ENCODE results near the gene ARHGEF33. TPM values are rescaled to one million over a fixed set of nuclear protein-coding genes. Genes with fewer than 3 reads are reported as not detected.

The ARHGEF33 gene
- total RNA-seq, 1 donor, result 0.72 TPM

GRCh38 chr2:38945911-38946310, 56.2 kb downstream of the ARHGEF33 start:
- H3K4me2 ChIP-seq (ENCODE audit: insufficient read depth, low read length), result no peak overlapping the region
- H4K20me1 ChIP-seq (ENCODE audit: insufficient read depth, low read length), result no peaks in the 10 kb centered on the region
- H3K36me3 ChIP-seq (ENCODE audit: insufficient read depth, low read length), result no peaks in the 10 kb centered on the region
- no peak overlapping the region for H2AFZ ChIP-seq (ENCODE audit: low read length)
- H3K4me1 ChIP-seq (ENCODE audit: insufficient read depth, low read length), result no peaks in the 10 kb centered on the region
- no peaks in the 10 kb centered on the region for H3K9me3 ChIP-seq (ENCODE audit: low read depth, low read length)
- no peak overlapping the region for H3K4me3 ChIP-seq (ENCODE audit: insufficient read depth, low read length)
- DNase-seq (ENCODE audit: insufficient read length, low spot score, missing footprints), result no peak
- H3K27ac ChIP-seq (ENCODE audit: low read depth, low read length), result no peak overlapping the region
- no peaks in the 10 kb centered on the region for H3K79me2 ChIP-seq (ENCODE audit: insufficient read depth, low read length)
- TF ChIP-seq, protein P1, sequence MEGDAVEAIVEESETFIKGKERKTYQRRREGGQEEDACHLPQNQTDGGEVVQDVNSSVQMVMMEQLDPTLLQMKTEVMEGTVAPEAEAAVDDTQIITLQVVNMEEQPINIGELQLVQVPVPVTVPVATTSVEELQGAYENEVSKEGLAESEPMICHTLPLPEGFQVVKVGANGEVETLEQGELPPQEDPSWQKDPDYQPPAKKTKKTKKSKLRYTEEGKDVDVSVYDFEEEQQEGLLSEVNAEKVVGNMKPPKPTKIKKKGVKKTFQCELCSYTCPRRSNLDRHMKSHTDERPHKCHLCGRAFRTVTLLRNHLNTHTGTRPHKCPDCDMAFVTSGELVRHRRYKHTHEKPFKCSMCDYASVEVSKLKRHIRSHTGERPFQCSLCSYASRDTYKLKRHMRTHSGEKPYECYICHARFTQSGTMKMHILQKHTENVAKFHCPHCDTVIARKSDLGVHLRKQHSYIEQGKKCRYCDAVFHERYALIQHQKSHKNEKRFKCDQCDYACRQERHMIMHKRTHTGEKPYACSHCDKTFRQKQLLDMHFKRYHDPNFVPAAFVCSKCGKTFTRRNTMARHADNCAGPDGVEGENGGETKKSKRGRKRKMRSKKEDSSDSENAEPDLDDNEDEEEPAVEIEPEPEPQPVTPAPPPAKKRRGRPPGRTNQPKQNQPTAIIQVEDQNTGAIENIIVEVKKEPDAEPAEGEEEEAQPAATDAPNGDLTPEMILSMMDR (IDR thresholded peaks at IDR 0.05; ENCODE audit: extremely low read depth, low read depth, low read length), result no peak
- H3K27me3 ChIP-seq (ENCODE audit: insufficient read depth, low read length), result no peaks in the 10 kb centered on the region

GRCh38 chr2:38947241-38948239, 57.9 kb downstream of the ARHGEF33 start:
- no peak overlapping the region for H3K4me2 ChIP-seq (ENCODE audit: insufficient read depth, low read length)
- no peaks in the 10 kb centered on the region for H3K4me1 ChIP-seq (ENCODE audit: insufficient read depth, low read length)
- no peak for DNase-seq (ENCODE audit: insufficient read length, low spot score, missing footprints)
- peaks cover 4% of the 10 kb centered on the region for H3K27me3 ChIP-seq (ENCODE audit: insufficient read depth, low read length)
- H4K20me1 ChIP-seq (ENCODE audit: insufficient read depth, low read length), result no peaks in the 10 kb centered on the region
- no peaks in the 10 kb centered on the region for H3K79me2 ChIP-seq (ENCODE audit: insufficient read depth, low read length)
- no peak overlapping the region for H3K4me3 ChIP-seq (ENCODE audit: insufficient read depth, low read length)
- H3K36me3 ChIP-seq (ENCODE audit: insufficient read depth, low read length), result no peaks in the 10 kb centered on the region
- TF ChIP-seq, protein P1 (IDR thresholded peaks at IDR 0.05; ENCODE audit: extremely low read depth, low read depth, low read length), result peak; percentile 69
- no peak overlapping the region for H3K27ac ChIP-seq (ENCODE audit: low read depth, low read length)
- H3K9me3 ChIP-seq (ENCODE audit: low read depth, low read length), result no peaks in the 10 kb centered on the region
- H2AFZ ChIP-seq (ENCODE audit: low read length), result no peak overlapping the region

GRCh38 chr2:38948387-38948882, 58.8 kb downstream of the ARHGEF33 start:
- Histone ChIP-seq H3K4me3 (ENCODE audit: insufficient read depth, low read length) (no peak overlapping the region), H3K79me2 (ENCODE audit: insufficient read depth, low read length) (no peaks in the 10 kb centered on the region), H3K4me2 (ENCODE audit: insufficient read depth, low read length) (no peak overlapping the region), H3K9me3 (ENCODE audit: low read depth, low read length) (no peaks in the 10 kb centered on the region), H4K20me1 (ENCODE audit: insufficient read depth, low read length) (no peaks in the 10 kb centered on the region), H3K4me1 (ENCODE audit: insufficient read depth, low read length) (no peaks in the 10 kb centered on the region), H3K27ac (ENCODE audit: low read depth, low read length) (no peak overlapping the region), H3K27me3 (ENCODE audit: insufficient read depth, low read length) (peaks cover 4% of the 10 kb centered on the region), H3K36me3 (ENCODE audit: insufficient read depth, low read length) (no peaks in the 10 kb centered on the region), H2AFZ (ENCODE audit: low read length) (no peak overlapping the region)
- no peak for DNase-seq (ENCODE audit: insufficient read length, low spot score, missing footprints)
- TF ChIP-seq, protein P1 (IDR thresholded peaks at IDR 0.05; ENCODE audit: extremely low read depth, low read depth, low read length), result no peak

- H3K79me2 ChIP-seq (ENCODE audit: insufficient read depth, low read length), result no peaks in the 10 kb centered on the region
- no peaks in the 10 kb centered on the region for H4K20me1 ChIP-seq (ENCODE audit: insufficient read depth, low read length)
- peaks cover 4% of the 10 kb centered on the region for H3K27me3 ChIP-seq (ENCODE audit: insufficient read depth, low read length)
- H2AFZ ChIP-seq (ENCODE audit: low read length), result no peak overlapping the region
- TF ChIP-seq, protein P1 (IDR thresholded peaks at IDR 0.05; ENCODE audit: extremely low read depth, low read depth, low read length), result no peak
- no peak overlapping the region for H3K4me3 ChIP-seq (ENCODE audit: insufficient read depth, low read length)
- DNase-seq (ENCODE audit: insufficient read length, low spot score, missing footprints), result no peak
- H3K4me1 ChIP-seq (ENCODE audit: insufficient read depth, low read length), result no peaks in the 10 kb centered on the region
- H3K9me3 ChIP-seq (ENCODE audit: low read depth, low read length), result no peaks in the 10 kb centered on the region
- H3K36me3 ChIP-seq (ENCODE audit: insufficient read depth, low read length), result no peaks in the 10 kb centered on the region
- no peak overlapping the region for H3K4me2 ChIP-seq (ENCODE audit: insufficient read depth, low read length)
- no peak overlapping the region for H3K27ac ChIP-seq (ENCODE audit: low read depth, low read length)
These were observed 59.3 kb downstream of the ARHGEF33 start for GRCh38 chr2:38948995-38949394.

Data from osteoblast (primary cell).